SH-SY5Y (cell line): ENCODE data around the gene CDHR1.

Experiments used
- GATA2 ChIP-seq: IDR thresholded peaks from 2 replicates; pipeline ENCODE4 v1.6.1; 2011; ENCODE audit warnings: mild to moderate bottlenecking, low read depth, low read length
- GATA3 ChIP-seq: IDR thresholded peaks from 2 replicates; pipeline ENCODE4 v1.6.1; 2011; ENCODE audit warnings: low read depth, mild to moderate bottlenecking, low read length, moderate library complexity

Gene CDHR1

DNA sequence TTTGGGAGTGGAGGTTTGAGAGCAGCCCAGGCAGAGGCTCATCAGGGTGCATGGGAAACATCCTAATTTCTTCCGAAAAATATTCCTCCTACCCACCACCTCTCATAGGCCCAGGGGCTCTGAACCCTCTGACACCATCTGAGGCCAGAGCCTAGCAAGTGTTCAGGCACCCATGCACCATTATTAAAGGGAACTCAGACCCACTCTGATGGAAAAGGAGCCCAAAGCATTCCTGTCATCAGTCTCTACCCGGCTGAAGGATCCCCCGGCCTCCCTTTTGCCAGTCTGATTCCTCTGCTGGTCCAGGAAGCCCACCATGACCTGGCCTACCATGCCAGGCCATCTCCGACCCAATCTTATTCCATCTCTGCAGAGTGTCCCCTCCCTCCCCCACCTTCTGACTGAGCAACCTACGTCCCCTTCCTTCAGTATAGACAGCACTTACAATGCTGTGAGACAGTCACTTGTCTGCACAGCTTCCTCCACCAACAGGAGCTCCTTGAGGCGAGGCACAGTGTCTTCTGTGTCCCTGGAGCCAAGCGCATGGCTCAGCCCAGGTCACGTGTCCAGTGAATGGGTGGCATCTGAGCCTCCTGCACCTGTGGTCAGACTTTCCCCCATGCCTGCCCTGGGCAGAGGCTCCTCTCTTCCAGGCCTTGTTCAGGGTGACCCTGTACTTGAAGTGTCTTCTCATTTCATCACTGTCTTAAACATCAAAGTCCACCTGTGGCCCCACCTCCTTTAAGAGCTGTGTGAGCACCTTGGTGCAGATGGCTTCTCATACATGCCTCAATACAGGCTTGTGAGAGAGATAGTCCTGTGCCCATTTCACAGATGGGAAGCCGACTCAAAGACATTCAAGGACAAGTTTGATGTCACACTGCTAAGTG lies 21.6 kb upstream of the CDHR1 start:
- TF ChIP-seq GATA2: no peak
- TF ChIP-seq GATA3: no peak

- TF ChIP-seq GATA3 (no peak), GATA2 (no peak)
Observed at GRCh38 chr10:84173501-84173929, 20.8 kb upstream of the CDHR1 start, which contains the start of gene GPR15LG. Gene GPR15LG, plus strand, starts transcription at chr10:84173801. Its CDS starts 51 bp downstream, at chr10:84173852.

DNA sequence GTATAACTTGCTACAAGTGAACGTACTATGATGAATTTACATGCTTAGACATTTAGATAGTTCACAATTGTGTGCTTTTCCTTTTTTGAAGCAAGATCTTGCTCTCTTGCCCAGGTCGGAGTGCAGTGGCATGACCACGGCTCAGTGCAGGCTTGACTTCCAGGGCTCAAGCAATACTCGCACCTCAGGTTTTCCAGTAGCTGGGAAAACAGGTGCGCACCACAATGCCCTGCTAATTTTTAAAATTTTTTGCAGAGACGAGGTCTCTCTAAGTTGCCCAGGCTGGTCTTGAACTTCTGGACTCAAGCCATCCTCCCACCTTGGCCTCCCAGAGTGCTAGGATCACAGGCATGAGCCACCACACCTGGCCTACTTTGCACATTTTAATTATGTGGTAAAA lies 18.9 kb upstream of the CDHR1 start:
- TF ChIP-seq GATA3: no peak
- TF ChIP-seq GATA2: no peak

DNA sequence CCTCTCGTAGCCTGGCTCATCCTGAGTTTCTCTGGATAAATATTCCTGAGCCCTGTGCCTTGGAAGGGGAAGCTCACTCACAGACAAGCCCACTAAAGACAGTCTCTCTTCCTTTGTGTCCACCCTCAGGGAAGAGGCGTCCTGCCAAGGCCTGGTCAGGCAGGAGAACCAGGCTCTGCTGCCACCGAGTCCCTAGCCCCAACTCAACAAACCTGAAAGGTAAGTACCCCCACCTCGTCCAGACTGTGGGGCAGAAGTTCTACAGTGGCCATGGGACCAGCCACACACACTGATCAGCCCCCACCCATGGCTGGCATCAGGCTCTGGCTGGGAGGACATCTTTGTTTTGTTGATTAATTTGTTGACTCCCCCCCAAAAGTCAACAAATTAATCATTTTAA lies 18.0 kb upstream of the CDHR1 start:
- TF ChIP-seq GATA2 (no peak), GATA3 (no peak)

DNA sequence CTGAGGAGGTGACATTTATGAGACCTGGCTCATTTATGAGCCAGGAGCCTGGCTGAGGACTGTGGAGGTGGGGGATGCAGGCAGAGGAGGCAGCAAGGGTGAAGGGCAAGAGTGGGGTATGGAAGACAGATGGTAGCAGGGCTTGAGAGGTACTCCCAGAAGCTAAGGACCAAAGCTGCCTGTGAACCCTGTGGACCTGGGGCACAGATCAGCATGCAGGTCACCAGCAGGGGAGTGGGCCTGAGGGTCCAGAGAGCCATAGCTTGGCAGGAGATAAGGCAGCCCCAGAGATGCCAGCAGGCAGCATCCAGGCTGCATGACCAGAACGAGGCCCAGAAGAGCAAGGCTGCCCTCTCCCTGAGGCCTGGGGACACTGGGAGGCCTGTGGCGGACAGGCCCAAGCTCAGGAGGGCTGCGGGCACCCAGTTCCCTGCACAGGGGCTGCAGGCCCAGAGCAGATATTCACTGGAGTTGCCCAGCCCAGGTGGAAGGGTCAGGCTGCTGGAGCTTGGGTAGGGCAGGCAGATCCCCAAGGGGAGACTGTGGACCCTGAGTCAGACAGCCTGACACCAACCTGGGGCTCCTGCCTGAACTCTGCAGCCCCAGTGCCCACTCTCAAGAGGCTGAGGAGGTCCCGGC lies 17.4 kb upstream of the CDHR1 start:
- TF ChIP-seq GATA2 (no peak), GATA3 (no peak)

GRCh38 chr10:84177541-84178141 lies 16.7 kb upstream of the CDHR1 start:
- TF ChIP-seq GATA2: no peak
- no peak for TF ChIP-seq GATA3

- no peak for TF ChIP-seq GATA2
- TF ChIP-seq GATA3: no peak
Observed at GRCh38 chr10:84178160-84178609, 16.2 kb upstream of the CDHR1 start.

GRCh38 chr10:84179059-84179710 lies 15.2 kb upstream of the CDHR1 start:
- TF ChIP-seq GATA3 (no peak), GATA2 (no peak)

DNA sequence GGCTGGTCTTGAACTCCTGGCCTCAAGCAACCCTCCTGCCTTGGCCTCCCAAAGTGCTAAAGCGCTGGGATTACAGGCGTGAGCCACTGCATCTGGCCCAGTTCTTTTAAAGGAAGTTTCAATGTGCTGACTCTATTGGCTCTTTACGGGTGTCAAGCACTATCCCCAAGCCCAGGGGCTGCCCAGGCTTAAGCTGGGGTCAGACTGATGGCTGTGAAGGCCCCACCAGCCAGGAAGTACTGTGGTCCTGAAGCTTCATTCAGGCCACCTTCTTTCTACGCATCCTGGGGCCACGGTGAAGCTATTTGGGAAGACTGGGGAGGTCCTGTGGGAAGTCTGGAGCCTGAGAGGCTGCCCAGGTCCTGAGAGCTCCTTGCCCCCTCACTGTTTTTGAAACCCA lies 12.7 kb upstream of the CDHR1 start:
- TF ChIP-seq GATA3 (no peak), GATA2 (no peak)

DNA sequence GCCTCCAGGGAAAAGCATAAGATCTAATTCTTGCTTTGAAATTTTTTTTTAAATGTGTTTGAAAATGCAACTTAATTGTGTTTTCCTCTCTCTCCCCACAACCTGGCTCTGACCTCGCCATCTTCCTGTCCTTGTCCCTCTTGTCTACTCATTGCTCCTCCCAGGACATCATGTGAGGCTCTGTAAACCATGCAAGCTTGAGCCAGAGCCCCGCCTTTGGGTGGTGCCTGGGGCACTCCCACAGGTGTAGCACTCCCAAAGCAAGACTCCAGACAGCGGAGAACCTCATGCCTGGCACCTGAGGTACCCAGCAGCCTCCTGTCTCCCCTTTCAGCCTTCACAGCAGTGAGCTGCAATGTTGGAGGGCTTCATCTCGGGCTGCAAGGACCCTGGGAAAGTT lies 9.8 kb upstream of the CDHR1 start:
- TF ChIP-seq GATA3 (no peak), GATA2 (no peak)

DNA sequence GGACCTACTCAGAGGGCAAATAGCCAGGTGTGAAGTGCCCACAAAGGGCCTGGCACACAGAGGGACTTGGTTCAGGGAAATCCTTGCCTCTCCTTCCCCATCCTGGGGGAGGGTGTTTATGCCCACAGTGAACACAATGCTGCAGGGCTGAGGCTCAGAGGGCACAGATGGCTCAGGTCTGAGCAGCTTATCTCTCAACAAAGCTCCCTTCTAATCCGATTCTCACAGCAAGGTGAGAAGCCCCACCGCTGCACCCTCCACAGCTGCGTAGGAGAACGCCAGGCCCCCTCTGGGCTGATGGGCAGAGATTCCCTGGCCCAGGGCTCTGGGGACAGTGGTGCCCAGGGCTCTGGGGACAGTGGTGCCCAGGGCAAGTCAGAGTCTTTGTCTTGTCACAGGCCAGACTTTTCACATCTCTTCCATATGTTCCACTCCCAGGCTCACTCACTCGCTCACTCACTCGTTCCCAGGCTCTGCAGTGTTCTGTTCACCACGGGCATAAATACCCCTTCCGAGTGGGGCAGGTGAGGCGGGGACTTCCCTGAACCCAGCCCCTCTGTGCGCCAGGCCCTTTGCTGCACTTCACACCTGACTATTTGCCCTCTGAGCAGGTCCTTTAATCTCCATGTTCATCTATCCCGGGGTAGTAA lies 8.7 kb upstream of the CDHR1 start:
- 0 out of 2 replicates have a peak, but pooled peaks have one; percentile 33 for TF ChIP-seq GATA2
- TF ChIP-seq GATA3: no peak

DNA sequence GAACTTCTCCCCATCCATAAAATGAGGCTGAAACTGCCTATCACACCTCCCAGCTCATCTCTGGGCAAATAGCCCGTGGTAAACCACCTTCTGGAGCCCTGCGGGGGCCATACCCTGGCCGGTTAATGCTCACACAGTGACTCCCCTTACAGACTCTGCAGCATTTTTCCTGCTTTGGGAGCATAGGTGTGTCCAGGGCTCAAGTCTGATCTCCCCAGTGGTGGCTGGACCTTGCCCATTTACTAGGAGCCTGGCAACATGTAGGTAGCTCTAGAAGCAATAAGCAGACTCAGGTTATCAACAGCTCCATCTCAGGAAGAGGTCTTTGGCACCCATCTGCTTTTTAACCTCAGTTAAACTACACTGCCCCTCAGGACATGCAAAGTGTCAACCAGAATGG lies 5.5 kb upstream of the CDHR1 start:
- TF ChIP-seq GATA2: no peak
- no peak for TF ChIP-seq GATA3

GRCh38 chr10:84190621-84191020 lies 3.7 kb upstream of the CDHR1 start:
- TF ChIP-seq GATA2 (no peak), GATA3 (no peak)
